ENCODE measurements around the gene APOL2. TPM values are rescaled to one million over a fixed set of nuclear protein-coding genes. Genes with fewer than 3 reads are reported as not detected.
A peak's percentile ranks its signal among the peaks of the same experiment; 100 is the strongest.
"Not testable (repeated sequence)": the region's sequence is repeated elsewhere in the genome, so short reads cannot be mapped to it uniquely, and the experiment has no call there.

Gene APOL2
- total RNA-seq, 2 experiments from 2014 or later: 11.8 to 12.4 TPM

DNA sequence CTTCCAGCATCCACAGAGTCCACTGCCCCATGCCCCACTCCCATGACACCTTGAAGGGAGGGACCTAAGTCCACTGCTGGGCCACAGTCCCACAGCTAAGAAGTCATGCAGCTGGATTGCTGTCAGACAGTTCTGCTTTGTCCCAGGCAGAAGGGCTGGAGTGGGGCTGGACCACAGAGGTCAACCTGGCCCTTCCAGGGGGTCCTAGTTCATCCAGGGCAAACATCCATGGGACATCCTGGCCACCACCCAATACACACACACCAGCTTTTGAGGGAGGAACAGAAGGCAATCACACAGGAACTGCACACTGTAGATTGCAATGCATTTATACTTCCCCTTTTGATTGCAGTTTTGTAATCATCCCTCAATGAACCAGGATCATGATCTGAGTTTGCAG, 26.4 kb downstream of the APOL2 start:
- Histone ChIP-seq H3K9me3 (ENCODE audit: low read length) (peaks cover 12% of the 10 kb centered on the region; the same call in 1 of the 2 replicates), H3K36me3 (ENCODE audit: insufficient read depth, low read length) (no peaks in the 10 kb centered on the region), H3K4me1 (ENCODE audit: insufficient read depth, low read length, poor library complexity, severe bottlenecking) (no peaks in the 10 kb centered on the region), H3K4me3 (ENCODE audit: low read depth, low read length, poor library complexity, severe bottlenecking) (no peak overlapping the region), H3K27ac (ENCODE audit: low read depth, low read length, poor library complexity, severe bottlenecking) (no peak overlapping the region), H3K4me2 (ENCODE audit: low read length) (no peak overlapping the region), H3K9me2 (ENCODE audit: insufficient read depth, low read length) (no peaks in the 10 kb centered on the region), H4K20me1 (ENCODE audit: insufficient read depth, low read length) (no peaks in the 10 kb centered on the region), H3K79me2 (ENCODE audit: insufficient read depth, low read depth, low read length) (no peaks in the 10 kb centered on the region), H2AFZ (ENCODE audit: low read length) (no peak overlapping the region)
- intact Hi-C loops (cut with micrococcal nuclease; ENCODE audit: unreplicated experiment): no loop called here
- POLR2A ChIA-PET: no interaction called here
- no peak for TF ChIP-seq EZH2phosphoT487 (IDR thresholded peaks at IDR 0.05; ENCODE audit: borderline replicate concordance, low read depth, low read length)
- TF ChIP-seq, protein P1, sequence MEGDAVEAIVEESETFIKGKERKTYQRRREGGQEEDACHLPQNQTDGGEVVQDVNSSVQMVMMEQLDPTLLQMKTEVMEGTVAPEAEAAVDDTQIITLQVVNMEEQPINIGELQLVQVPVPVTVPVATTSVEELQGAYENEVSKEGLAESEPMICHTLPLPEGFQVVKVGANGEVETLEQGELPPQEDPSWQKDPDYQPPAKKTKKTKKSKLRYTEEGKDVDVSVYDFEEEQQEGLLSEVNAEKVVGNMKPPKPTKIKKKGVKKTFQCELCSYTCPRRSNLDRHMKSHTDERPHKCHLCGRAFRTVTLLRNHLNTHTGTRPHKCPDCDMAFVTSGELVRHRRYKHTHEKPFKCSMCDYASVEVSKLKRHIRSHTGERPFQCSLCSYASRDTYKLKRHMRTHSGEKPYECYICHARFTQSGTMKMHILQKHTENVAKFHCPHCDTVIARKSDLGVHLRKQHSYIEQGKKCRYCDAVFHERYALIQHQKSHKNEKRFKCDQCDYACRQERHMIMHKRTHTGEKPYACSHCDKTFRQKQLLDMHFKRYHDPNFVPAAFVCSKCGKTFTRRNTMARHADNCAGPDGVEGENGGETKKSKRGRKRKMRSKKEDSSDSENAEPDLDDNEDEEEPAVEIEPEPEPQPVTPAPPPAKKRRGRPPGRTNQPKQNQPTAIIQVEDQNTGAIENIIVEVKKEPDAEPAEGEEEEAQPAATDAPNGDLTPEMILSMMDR (conservative IDR thresholded peaks at IDR 0.05; ENCODE audit: low read length): no peak
- no peak for DNase-seq (ENCODE audit: low spot score)
- CTCF ChIA-PET (ENCODE audit: unreplicated experiment): interaction anchor here (0.6 kb wide), 1 partner anchor 12 kb away, joined by 3 read pairs; no protein-coding TSS in a partner anchor
- BruUV-seq (replicated peaks): no TSS peak

GRCh38 chr22:36211237-36211861, 28.0 kb downstream of the APOL2 start:
- Histone ChIP-seq H3K9me3 (ENCODE audit: low read length) (peaks cover 12% of the 10 kb centered on the region; the same call in 1 of the 2 replicates), H3K79me2 (ENCODE audit: insufficient read depth, low read depth, low read length) (no peaks in the 10 kb centered on the region), H3K4me3 (ENCODE audit: low read depth, low read length, poor library complexity, severe bottlenecking) (no peak overlapping the region), H3K36me3 (ENCODE audit: insufficient read depth, low read length) (no peaks in the 10 kb centered on the region), H3K4me2 (ENCODE audit: low read length) (no peak overlapping the region), H4K20me1 (ENCODE audit: insufficient read depth, low read length) (no peaks in the 10 kb centered on the region), H3K9me2 (ENCODE audit: insufficient read depth, low read length) (no peaks in the 10 kb centered on the region), H2AFZ (ENCODE audit: low read length) (no peak overlapping the region), H3K4me1 (ENCODE audit: insufficient read depth, low read length, poor library complexity, severe bottlenecking) (no peaks in the 10 kb centered on the region), H3K27ac (ENCODE audit: low read depth, low read length, poor library complexity, severe bottlenecking) (no peak overlapping the region)
- TF ChIP-seq, protein P1 (conservative IDR thresholded peaks at IDR 0.05; ENCODE audit: low read length): no peak
- POLR2A ChIA-PET: no interaction called here
- CTCF ChIA-PET (ENCODE audit: unreplicated experiment): no interaction called here
- no peak for DNase-seq (ENCODE audit: low spot score)
- intact Hi-C loops (cut with micrococcal nuclease; ENCODE audit: unreplicated experiment): no loop called here
- no TSS peak for BruUV-seq (replicated peaks)

GRCh38 chr22:36210224-36210623, 29.1 kb downstream of the APOL2 start:
- Histone ChIP-seq H3K36me3 (ENCODE audit: insufficient read depth, low read length) (no peaks in the 10 kb centered on the region), H4K20me1 (ENCODE audit: insufficient read depth, low read length) (no peaks in the 10 kb centered on the region), H2AFZ (ENCODE audit: low read length) (no peak overlapping the region), H3K9me3 (ENCODE audit: low read length) (peaks cover 12% of the 10 kb centered on the region; the same call in 1 of the 2 replicates), H3K79me2 (ENCODE audit: insufficient read depth, low read depth, low read length) (no peaks in the 10 kb centered on the region), H3K27ac (ENCODE audit: low read depth, low read length, poor library complexity, severe bottlenecking) (no peak overlapping the region), H3K4me3 (ENCODE audit: low read depth, low read length, poor library complexity, severe bottlenecking) (no peak overlapping the region), H3K4me1 (ENCODE audit: insufficient read depth, low read length, poor library complexity, severe bottlenecking) (peaks cover 3% of the 10 kb centered on the region), H3K4me2 (ENCODE audit: low read length) (no peak overlapping the region), H3K9me2 (ENCODE audit: insufficient read depth, low read length) (no peaks in the 10 kb centered on the region)
- TF ChIP-seq EZH2phosphoT487 (IDR thresholded peaks at IDR 0.05; ENCODE audit: borderline replicate concordance, low read depth, low read length): no peak
- TF ChIP-seq, protein P1 (conservative IDR thresholded peaks at IDR 0.05; ENCODE audit: low read length): no peak
- intact Hi-C loops (cut with micrococcal nuclease; ENCODE audit: unreplicated experiment): no loop called here
- BruUV-seq (replicated peaks): no TSS peak
- CTCF ChIA-PET (ENCODE audit: unreplicated experiment): no interaction called here
- POLR2A ChIA-PET: no interaction called here
- no peak for DNase-seq (ENCODE audit: low spot score)

DNA sequence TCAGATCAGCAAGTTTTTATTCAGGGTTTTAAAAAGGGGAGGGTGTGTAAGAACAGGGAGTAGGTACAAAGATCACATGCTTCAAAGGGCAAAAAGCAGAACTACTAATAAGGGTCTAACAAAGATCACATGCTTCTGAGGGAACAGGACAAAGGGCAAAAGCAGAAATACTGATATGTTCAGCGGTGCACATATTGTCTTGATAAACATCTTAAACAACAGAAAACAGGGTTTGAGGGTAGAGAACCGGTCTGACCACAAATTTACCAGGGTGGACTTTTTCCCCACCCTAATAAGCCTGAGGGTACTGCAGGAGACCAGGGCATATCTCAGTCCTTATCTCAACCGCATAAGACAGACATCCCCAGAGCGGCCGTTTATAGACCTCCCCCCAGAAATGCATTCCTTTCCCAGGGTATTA, 29.8 kb downstream of the APOL2 start:
- CTCF ChIA-PET (ENCODE audit: unreplicated experiment); intact Hi-C loops (cut with micrococcal nuclease; ENCODE audit: unreplicated experiment); H4K20me1 ChIP-seq (ENCODE audit: insufficient read depth, low read length); H3K27ac ChIP-seq (ENCODE audit: low read depth, low read length, poor library complexity, severe bottlenecking); H3K4me1 ChIP-seq (ENCODE audit: insufficient read depth, low read length, poor library complexity, severe bottlenecking); H3K79me2 ChIP-seq (ENCODE audit: insufficient read depth, low read depth, low read length); H3K4me3 ChIP-seq (ENCODE audit: low read depth, low read length, poor library complexity, severe bottlenecking); H3K9me2 ChIP-seq (ENCODE audit: insufficient read depth, low read length); H3K4me2 ChIP-seq (ENCODE audit: low read length); POLR2A ChIA-PET; H3K36me3 ChIP-seq (ENCODE audit: insufficient read depth, low read length); H2AFZ ChIP-seq (ENCODE audit: low read length); BruUV-seq (replicated peaks): not testable (repeated sequence)
- DNase-seq (ENCODE audit: low spot score): peak; percentile 2
- H3K9me3 ChIP-seq (ENCODE audit: low read length): peaks cover 12% of the 10 kb centered on the region; the same call in 1 of the 2 replicates
